Tongue (tissue), 2 donors: ENCODE measurements around the gene GABRB1. TPM values are rescaled to one million over a fixed set of nuclear protein-coding genes. Genes with fewer than 3 reads are reported as not detected.
A peak's percentile ranks its signal among the peaks of the same experiment; 100 is the strongest.
"Not testable (repeated sequence)": the region's sequence is repeated elsewhere in the genome, so short reads cannot be mapped to it uniquely, and the experiment has no call there.

Source experiments
- DNase-seq: peaks from one replicate; pipeline ENCODE4 v3.0.0-alpha.2; 2015
- total RNA-seq: library from RNA; depleted of rRNA; stranded (reverse); fragments of >200 nt; gene quantifications from one replicate; pipeline ENCODE4 v1.2.3, GENCODE V29; 2014

Gene GABRB1
- total RNA-seq, 1 donor from 2014 or later: not detected

DNA sequence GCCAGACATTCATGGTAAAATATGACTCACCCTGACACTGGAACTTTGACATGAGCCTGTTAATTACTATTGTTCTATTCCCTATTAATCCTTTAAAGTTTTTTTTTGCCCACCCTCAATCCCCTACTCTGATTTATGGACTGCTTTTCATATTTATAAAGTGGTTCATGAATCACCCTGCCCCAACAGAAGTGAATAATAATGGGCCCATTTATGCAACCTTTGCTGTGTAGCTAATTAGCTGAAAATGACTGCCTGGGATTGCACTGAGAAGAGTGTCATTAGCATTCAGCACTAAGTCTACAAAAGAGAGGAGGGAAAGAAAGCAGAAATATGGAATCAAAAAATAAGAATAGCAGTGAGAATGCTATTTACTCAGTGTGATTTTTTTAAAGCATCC, 277.8 kb downstream of the GABRB1 start:
- DNase-seq: no peak

GRCh38 chr4:47312170-47312569, 280.8 kb downstream of the GABRB1 start:
- DNase-seq: no peak

DNA sequence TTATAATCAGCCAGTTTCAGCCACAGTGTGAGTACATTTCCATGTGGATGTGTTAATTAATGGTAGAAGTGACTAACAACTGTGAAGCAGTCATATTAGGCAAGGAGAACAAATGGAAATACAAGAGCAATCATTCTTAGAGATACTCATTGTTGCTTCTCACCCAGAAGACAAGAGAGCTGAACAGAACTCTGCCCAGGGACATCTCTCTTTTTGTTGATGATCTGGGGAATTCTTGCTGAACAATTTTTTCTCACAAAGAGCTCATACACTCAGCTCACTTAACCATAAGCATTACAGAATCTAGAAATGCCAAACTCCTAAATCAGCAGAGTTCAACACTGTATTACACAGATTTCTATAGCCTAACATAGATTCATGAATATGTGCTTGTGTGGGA, 282.0 kb downstream of the GABRB1 start:
- no peak for DNase-seq

DNA sequence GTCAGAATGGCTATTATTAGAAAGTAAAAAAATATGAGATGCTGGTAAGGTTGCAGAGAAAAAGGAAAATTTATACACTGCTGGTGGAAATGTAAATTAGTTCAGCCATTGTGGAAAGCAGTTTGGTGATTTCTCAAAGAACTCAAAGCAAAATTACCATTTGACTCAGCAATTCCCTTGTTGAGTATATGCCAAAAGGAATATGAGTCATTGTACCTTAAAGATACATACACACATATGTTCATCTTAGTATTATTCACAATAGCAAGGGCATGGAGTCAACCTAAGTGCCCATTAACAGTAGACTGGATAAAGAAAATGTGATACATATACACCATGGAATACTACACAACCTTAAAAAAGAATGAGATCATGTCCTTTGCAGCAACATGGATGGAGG, 284.0 kb downstream of the GABRB1 start:
- no peak for DNase-seq

GRCh38 chr4:47326025-47326424, 294.7 kb downstream of the GABRB1 start:
- no peak for DNase-seq

GRCh38 chr4:47330866-47331265, 299.5 kb downstream of the GABRB1 start:
- no peak for DNase-seq

- no peak for DNase-seq
Measured at GRCh38 chr4:47334652-47335051, 303.3 kb downstream of the GABRB1 start.

- DNase-seq: no peak
Measured at GRCh38 chr4:47337893-47338292, 306.5 kb downstream of the GABRB1 start.

DNA sequence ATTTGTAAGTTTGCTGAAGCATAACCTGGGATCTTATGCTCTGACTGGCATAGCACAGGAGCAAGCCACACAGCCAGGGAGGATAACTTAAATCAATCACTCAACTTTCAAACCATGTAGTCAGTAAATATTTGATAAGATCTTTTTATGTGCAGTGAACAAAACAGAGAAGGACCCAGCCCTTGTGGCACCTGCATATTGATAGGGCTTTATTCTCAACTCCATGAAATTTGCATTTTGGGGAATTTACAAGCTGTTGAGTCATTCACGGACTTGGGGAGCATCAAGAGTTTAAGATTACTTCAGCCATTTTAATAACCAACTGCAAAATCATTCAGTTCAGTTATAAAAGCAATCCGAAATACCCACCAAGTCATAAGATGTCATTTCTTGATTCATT, 309.5 kb downstream of the GABRB1 start:
- no peak for DNase-seq

DNA sequence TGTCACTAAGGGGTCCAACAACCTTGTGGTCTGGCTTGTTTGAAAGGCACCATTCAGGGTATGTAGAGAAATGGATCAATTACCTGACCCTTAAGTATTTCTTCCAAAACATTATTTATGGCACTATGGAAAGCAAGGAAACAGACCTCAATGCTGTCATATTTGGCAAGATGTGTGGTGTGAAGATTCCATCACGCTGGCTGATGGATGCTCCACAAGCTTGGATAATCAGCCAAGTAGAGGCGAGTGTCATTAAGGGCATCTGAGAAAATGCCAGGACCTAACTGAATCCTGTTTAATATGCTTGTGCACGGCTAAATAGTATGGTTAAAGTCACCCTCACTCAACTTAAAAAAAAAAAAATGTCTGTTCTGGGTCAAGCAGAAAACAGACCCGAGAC, 311.4 kb downstream of the GABRB1 start:
- no peak for DNase-seq

- DNase-seq: no peak
Measured at GRCh38 chr4:47349326-47349725, 318.0 kb downstream of the GABRB1 start.

DNA sequence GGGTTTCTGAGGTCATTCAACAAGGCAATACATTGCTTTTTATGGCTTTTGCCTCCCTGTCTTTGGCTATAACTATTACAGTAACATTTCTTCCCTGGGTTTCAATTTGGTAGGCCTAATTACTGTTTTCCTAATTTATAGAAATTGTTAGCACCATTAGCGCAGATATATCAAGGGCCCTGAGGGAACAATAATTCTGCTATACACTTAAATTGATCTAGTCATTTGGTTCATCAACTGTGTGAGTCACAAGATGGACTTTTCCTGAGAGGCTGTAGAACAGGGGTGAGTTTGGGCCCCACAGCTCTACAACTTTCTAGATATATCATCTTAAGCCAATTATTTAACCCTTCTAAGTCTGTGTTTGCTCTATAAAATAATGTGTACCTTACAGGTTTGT, 324.2 kb downstream of the GABRB1 start:
- no peak for DNase-seq

DNA sequence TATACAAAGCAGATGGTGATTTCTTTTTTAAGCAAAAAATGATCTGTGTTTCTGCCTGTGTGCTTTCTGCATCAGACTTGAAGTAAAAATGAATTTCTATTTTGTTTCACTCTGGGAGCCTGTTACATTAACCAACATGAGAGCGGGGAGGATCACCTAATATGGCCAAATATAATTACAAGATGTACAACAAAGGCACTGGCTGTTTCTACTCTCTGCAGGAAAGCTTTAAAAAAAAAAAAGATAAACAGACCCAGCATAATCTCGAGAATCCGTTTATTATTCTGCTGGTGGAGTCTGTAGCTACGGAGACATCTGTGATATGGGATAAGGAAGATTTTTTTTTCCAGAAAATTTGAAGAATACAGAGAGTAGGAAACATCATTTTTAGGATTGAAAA, 328.5 kb downstream of the GABRB1 start:
- no peak for DNase-seq

GRCh38 chr4:47367761-47368160, 336.4 kb downstream of the GABRB1 start:
- DNase-seq: no peak

DNA sequence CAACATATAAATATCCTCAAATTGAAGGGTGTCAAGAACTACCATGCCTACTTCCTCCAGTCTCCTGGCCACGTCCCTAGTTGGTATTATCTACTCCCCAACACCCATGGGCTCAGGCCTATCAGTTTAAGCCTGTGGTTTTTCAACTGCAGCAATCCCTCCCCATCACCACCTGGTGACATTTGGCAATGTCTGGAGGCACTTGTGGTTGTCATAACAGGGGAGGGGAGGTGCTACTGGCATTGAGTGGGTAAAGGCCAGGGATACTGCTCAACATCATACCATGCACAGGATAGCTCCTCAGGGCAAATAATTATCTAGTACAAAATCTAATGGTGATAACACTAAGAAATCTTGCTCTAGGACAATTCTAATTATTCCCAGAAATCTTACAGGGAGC, 336.8 kb downstream of the GABRB1 start:
- DNase-seq: no peak

GRCh38 chr4:47372561-47372960, 341.2 kb downstream of the GABRB1 start:
- DNase-seq: no peak

- DNase-seq: no peak
Measured at GRCh38 chr4:47373174-47373573, 341.8 kb downstream of the GABRB1 start.

DNA sequence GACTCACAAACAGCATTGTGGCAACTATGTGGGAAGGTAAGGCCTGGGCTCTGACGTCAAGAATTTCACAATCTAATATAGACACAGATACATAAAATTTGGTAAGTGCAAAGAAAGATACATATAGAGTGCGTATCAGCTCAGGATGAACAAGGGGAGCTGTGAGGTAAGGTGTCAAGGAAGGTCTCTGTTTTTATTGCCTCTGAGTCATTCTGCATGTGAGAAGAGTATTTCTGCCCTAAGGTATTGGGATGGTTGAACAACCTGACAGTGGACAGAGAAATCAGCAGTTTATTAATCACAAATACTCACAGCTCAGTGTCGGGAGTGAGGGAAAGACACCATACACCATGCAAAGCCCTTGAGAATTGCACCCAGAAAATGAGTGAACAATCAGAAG, 342.3 kb downstream of the GABRB1 start:
- DNase-seq: no peak

GRCh38 chr4:47374477-47374876, 343.1 kb downstream of the GABRB1 start:
- no peak for DNase-seq

DNA sequence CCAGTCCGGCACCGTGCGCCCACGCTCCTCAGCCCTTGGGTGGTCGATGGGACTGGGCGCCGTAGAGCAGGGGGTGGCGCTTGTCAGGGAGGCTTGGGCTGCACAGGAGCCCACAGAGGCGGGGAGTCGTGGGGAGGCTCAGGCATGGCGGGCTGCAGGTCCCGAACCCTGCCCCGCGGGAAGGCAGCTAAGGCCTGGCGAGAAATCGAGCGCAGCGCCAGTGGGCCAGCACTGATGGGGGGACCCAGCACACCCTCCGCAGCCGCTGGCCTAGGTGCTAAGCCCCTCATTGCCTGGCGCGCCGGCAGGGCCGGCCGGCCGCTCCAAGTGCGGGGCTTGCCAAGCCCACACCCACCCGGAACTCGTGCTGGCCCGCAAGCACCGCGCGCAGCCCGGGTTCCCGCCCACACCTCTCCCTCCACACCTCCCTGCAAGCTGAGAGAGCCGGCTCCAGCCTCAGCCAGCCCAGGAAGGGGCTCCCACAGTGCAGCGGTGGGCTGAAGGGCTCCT, 346.7 kb downstream of the GABRB1 start:
- not testable (repeated sequence) for DNase-seq

GRCh38 chr4:47381172-47381571, 349.8 kb downstream of the GABRB1 start:
- no peak for DNase-seq

DNA sequence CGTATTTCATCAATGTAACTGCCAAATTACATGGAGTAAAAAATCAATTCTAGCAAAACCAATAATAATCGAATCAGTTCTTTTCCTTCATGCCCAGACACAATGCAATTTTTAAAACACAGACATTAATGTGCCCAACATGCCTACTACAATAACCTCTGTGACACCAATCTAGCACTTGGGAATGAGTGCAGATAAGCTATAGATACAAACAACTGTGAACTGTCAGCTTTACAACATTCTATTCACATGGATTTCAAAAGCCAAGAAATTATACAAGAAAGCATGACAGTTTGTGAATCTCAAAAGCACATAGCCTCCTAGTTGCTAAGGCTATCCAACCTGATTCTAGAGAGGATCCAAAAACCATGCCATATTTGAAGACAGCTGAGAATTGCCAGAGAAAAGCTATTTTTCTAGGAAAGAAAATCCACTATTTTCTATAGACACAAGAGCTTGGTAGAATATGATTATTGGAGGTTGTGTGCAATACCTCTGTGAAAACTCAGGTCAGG, 351.5 kb downstream of the GABRB1 start:
- DNase-seq: no peak

DNA sequence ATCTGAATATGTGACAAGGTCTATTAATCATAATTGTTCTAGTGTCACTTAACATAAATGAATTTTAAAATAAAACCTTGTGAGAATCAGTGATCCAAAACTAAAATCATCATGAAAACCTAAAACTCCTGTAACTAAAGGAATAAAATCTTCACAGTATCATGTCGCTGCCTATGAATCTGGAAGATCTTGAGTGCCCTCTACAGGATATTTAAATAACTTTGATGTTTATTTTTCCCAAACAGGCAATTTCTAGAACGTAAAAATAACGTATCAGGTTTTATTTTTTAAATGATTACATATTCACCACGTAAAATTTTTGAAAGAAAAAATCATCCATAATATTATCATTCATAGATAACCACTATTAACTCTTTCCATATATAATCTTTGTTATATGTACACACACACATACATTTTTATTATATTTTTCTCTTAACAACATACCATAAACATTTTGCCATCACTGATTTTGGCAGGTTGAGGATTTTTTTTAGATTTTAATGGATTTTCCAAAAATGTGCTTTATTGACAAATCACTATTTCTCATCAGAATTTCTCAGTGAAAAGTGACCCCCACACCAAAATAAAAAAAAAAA, 352.6 kb downstream of the GABRB1 start:
- peak; percentile 56 for DNase-seq

DNA sequence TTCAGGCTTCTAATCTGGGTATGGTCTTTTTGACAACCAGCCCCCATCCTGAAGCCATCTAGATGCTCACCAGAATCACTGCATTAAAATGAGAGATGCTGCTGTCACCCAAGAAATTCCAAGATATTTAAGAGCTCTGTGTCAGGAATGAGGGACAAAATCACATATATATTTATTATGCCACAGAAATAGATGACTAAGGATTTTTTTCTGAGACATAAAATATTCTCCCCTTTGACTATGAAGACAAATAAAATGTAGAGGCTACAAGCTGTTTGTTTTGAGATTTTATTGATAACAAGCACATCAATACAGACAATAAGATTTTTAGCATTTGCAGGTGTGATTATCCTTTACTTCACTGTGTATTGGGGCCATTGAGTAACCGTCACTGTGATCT, 354.8 kb downstream of the GABRB1 start:
- DNase-seq: no peak
